HG02571 (cell line): Measurements from ENCODE around the gene FKBP1C.

Experiments
- ATAC-seq: cut with Tn5 transposase; IDR thresholded peaks from one replicate; pipeline ENCODE4 v1.9.1; 2021; ENCODE audit warnings: mild to moderate bottlenecking, moderate library complexity; ENCODE audit not compliant: unreplicated experiment

The FKBP1C gene

DNA sequence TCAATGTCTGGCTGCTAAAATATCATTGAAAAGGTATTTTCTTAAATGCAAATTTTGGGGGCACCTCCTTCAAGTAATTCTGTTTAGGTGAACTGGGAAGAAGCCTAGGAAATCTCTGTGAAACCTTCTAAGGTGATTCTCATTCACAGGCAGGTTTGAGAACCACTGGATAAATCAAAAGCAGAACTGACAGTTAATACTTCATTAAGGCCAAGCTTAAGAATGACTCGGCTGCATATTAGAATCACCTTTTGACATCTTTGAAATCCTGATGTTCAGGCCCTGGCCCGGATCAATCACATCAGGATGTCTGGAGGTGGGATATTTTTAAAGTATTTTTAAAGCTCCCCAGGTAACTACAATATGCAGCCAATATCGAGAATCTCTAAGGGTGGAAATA lies 50.6 kb downstream of the FKBP1C start:
- no peak for ATAC-seq
